Hematopoietic multipotent progenitor cell treated with erythropoietin and hydrocortisone succinate and interleukin-3 and kit ligand, for 8 days (in vitro differentiated cells): ENCODE data around the gene PDE4B.

Source experiments
- DNase-seq: peaks from one replicate; pipeline ENCODE4 v3.0.0-alpha.2; 2015

The PDE4B gene

GRCh38 chr1:65792669-65793358 is at the start of gene PDE4B:
TSS of gene PDE4B (plus strand) at chr1:65792895.
- DNase-seq = no peak

DNA sequence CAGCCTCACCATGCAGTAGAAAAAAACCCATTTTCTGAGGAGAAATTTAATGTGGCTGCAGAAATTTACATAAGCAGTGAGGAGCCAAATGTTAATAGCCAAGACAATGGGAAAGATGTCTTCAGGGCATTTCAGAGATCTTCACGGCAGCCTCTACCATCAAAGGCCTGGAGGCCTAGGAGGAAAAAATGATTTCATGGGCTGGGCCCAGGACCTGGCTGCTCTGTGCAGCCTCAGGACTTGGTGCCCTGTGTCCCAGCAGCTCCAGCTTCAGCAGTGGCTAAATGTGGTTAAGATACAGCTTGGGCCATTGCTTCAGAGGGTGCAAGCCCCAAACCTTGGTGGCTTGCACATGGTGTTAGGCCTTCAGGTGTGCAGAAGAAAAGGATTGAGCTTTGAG is 48.0 kb upstream of the PDE4B start:
- DNase-seq = no peak

GRCh38 chr1:65751961-65752360 is 40.7 kb upstream of the PDE4B start:
- DNase-seq = no peak

DNA sequence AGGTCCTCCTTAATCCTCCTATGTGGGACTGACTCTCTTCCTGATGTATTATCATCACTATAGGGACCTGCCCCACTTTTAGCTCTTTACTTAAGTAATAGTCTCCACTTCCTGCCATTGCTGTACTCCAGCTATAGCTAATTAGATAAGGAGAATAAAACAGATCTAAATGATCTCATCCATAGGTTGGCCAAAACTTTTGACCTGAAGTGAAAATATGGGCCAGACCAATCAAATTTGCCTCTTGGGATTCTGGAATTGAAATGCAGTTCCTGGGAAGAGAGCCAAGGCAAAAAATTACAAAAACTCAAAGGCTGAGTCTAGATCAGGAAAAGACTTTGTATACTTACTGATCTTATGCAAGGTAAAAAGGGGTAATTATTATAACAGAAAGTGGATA is 36.1 kb upstream of the PDE4B start:
- no peak for DNase-seq

GRCh38 chr1:65757531-65757930 is 35.2 kb upstream of the PDE4B start:
- no peak for DNase-seq

DNA sequence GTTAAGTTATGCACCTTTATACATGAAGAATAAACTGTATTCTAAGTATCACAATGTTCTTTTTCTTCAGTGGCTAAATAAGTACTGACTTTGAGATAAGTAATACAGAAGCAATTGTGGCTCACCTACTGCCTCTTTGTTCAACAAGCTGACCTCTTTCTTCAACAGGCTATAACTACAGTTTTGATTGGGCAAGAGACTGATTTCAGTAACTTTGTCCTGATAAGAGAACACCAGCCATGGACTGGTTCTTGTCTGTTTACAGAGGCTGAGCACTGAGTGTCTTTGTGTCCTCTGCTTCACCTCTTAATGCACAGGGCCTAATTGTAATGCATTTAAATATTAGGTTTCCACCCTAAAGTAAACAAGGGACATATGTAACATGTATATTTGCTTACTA is 34.6 kb upstream of the PDE4B start:
- no peak for DNase-seq

- DNase-seq = peak; percentile 20
Observed at GRCh38 chr1:65759516-65759915, 33.2 kb upstream of the PDE4B start.

GRCh38 chr1:65762081-65762862 is 30.4 kb upstream of the PDE4B start:
- no peak for DNase-seq

GRCh38 chr1:65764052-65764451 is 28.6 kb upstream of the PDE4B start:
- no peak for DNase-seq

DNA sequence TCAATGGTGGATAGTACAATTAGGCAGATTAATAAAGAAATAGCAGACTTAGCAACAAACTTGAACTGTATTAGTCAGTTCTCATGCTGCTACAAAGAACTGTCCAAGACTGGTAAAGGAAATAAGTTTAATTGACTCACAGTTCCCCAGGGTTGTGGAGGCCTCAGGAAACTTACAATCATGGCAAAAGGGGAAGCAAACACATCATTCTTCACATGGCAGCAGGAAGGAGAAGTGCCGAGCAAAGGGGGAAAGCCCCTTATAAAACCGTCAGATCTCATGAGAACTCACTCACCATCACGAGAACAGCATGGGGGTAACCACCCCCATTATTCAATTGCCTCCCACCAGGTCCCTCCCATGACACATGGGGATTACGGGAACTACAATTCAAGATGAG is 27.1 kb upstream of the PDE4B start:
- no peak for DNase-seq

- DNase-seq = no peak
Observed at GRCh38 chr1:65769636-65770035, 23.1 kb upstream of the PDE4B start.

GRCh38 chr1:65772607-65773006 is 20.1 kb upstream of the PDE4B start:
- no peak for DNase-seq

- no peak for DNase-seq
Observed at GRCh38 chr1:65773391-65774123, 19.1 kb upstream of the PDE4B start.

DNA sequence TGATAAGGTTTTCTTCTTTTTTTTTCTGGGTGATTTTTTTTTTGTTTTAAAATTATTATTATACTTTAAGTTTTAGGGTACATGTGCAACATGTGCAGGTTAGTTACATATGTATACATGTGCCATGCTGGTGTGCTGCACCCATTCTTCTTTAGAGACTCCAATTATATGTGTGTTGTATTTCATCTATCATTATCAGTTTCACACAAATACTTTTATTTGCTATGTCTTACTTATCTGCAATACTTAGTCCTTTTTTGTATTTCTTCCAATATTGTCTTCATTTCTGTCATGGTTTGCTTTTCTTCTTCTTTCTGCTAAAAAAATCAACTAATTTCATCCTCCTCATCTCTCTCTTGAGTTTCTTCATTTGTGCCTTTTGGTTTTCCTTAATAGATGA is 3.9 kb upstream of the PDE4B start:
- no peak for DNase-seq

DNA sequence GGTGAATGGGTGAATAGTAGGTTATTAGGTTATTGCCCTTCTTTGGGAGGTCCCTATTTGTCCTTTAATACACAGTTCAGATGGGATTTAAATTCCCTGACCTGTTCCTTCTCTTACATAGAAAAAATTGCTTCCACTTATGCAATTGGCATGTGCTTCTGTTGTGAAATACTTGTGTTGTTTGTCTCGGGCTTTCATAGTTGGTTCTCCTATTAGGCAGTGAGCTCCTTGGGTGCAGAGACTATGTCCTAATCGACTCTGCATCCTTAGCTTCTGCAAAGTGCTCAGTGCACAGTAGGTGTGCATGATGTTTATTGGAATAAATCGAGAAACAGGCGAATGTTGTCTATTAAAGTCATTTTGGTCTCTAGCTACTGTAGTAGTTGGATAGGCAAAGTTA is 1.3 kb upstream of the PDE4B start:
- no peak for DNase-seq

DNA sequence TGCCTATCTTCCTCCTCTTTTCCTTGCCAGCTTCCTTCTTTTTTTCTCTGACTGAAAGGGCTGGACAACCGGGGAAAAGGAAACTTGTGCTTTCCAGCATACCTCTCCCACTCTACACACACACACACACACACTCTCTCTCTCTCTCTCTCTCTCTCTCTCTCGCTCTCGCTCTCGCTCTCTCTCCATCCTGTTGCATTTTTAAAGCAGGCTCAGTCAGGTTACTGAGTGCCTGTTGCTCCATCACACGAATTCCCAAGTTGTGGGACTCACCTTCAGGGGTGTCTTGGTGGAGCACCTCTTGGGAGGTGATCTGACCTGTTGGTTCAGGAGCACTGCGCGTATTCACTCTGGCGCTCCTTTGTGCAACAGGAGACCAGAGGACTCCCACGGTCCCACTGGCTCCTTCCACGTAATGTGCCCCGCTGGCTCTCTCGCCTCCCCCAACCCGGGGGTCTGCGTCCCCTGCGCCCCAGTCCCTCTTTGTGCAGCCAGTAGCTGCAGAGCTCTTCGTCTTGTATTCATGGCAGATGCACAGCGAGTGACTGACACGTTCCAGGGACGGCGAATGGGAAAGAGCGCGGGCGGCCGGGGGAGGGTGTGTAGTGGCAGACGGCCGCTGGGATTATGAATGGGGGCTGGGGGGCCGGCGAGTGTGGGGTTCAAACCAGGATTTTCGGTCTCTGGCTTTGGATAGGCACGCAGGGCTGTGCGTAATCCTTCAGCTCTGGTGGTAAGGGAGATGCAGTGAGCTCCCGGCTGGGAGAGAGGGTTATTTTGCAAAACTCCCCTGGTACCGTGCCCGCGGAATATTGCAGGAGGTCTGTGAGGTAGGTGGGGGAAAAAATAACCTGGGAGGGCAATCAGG is 660 bp upstream of the PDE4B start:
- no peak for DNase-seq

GRCh38 chr1:65793359-65793732 is 651 bp downstream of the PDE4B start:
- DNase-seq = no peak

GRCh38 chr1:65795311-65795710 is 2.6 kb downstream of the PDE4B start:
- DNase-seq = no peak

DNA sequence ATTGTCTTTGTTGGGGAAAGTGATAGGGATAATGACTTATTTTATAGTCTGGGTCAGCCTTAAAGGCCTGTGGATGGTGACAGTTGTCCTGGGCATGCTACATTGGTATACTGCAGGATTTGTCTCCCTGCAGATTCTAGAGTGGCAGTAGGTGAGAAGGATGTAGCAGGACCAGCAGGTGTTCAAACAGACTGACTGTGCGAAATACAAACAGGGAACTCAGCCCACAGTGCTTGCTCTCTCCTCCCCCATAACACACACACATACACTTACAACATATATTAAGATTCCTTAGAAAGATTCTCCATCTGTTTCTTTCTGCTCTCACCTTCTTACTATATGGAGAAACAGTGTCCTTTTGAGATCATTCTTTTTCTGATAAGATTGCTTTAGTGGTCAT is 6.9 kb downstream of the PDE4B start:
- no peak for DNase-seq

- DNase-seq = no peak
Observed at GRCh38 chr1:65804584-65804983, 11.9 kb downstream of the PDE4B start.

DNA sequence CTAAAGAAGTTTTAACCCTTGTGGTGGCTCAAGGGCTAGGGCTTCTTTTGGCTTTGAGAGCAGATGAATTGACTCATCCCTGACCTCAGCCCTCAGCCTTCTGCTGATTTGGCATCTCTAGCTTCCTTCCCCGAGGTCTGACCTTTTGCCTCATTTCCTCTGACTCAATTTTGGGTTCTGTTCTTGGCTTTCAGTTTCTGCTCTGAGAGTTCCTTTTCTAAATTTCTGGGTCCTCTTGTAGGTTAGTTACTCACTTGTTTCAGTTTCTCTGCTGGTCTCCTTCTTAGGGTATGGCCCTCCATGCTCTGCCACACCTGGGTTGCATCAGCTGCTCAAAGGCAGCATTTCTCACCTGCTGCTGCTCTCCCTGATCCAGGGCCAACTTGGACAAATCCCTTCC is 19.4 kb downstream of the PDE4B start:
- DNase-seq = peak; percentile 3

- DNase-seq = no peak
Observed at GRCh38 chr1:65813956-65814355, 21.3 kb downstream of the PDE4B start.

DNA sequence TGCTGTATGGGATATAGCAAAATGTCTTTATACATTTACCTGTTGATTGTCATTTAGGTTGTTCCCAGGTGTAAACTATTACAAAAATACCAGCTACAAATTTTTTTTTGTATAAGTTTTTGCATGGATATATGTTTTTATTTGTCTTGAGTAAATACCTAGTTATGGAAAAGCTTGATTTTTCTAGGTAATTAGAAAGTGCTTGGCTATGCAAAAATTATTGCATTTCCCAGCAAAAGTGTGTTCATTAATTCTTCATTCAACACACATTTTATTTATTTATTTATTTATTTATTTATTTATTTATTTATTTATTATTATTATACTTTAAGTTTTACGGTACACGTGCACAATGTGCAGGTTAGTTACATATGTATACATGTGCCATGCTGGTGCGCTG is 22.1 kb downstream of the PDE4B start:
- DNase-seq = no peak
